CD4-positive, alpha-beta T cell treated with Interleukin-1 beta for 1 hour (primary cell): Measurements from ENCODE around the gene LMO1.

Experiments used
- DNase-seq, 2 donors: peaks; one replicate each; pipeline ENCODE4 v3.0.0-alpha.2; 2020 to 2022

Gene LMO1

DNA sequence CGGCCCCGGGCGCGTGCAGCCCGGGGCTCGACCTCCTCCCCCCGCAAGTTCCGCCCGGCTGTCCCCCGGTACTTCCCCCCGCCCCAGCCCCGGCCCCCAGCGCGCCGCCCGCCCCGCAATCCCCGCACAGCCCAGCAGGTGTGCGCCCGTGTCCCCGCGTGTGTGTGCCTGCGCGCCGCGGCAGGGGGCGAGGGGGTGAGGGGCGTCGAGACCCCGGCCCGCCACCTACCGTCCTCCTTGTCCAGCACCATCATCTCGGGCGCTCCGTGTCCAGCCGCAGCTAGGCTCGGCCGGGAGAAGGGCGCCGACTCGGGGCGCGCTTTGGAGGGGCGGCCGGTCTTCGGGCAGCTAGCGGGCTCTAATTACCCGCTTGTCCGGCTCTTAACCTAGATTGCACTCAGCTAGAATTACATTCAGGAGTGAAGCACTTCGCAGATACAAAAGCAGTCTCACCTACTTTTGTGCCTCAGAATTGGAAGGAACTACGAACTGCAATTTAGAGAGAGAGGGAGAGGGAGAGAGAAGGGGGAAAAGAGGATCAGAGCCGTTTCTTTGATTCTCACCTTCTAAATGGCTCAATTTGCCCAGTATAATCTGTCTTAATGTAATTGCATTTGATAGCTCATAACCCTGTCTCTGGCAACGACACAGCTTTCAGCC lies 439 bp downstream of the LMO1 start:
- DNase-seq, result no peak

- DNase-seq, result no peak
Measured at GRCh38 chr11:8262552-8263108, 1.0 kb downstream of the LMO1 start.

DNA sequence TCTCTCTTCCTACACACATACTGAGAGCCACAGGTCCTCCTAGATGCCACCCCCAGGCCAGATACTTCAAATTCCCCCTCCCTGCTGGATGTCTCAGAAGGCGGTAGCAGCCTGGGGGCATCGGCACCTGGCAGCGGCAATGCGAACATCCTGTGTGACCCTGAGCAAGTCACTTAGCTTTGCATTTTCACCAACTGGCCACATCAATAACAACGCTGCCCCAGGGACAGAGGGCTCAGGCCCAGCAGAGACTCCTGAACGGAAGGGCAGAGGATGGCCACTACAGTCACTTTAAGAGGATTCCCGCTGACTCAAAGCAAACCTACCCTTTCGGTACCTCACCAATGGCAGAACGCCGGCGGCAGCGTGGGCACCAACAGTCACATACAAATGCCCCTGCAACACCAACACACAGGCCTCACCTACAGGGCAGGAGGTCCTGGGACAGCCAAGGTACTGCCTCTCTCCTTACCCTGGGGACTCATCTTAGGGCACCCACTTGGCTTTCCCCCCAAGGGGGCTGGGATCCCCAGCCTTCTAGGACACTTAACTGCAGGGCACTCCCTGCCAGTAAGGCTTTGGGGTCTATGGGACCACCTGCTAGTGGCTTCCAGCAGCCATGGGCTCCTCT lies 1.6 kb downstream of the LMO1 start:
- no peak for DNase-seq

DNA sequence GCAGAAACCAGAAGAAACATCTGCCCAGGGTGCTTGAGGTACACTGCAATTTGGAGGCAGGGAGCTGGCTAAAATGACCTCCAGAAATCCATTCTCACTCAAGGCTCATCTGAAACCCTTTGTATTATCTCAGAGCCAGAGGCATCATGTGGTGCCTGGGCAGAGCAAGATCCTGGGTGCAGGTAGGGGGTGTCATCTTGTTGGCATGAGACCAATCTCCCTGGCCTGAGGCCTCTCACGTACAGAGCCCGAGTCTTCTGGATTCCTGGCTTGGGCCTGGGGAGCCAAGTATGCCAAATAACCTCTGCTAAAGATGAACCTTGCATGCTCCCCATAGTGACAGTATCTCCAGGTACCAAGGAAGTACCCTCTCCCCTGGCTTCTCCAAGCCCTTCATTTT lies 2.4 kb downstream of the LMO1 start:
- no peak for DNase-seq

GRCh38 chr11:8260202-8260966 lies 3.3 kb downstream of the LMO1 start:
- no peak for DNase-seq

- DNase-seq, result no peak
Measured at GRCh38 chr11:8259306-8259959, 4.2 kb downstream of the LMO1 start.

DNA sequence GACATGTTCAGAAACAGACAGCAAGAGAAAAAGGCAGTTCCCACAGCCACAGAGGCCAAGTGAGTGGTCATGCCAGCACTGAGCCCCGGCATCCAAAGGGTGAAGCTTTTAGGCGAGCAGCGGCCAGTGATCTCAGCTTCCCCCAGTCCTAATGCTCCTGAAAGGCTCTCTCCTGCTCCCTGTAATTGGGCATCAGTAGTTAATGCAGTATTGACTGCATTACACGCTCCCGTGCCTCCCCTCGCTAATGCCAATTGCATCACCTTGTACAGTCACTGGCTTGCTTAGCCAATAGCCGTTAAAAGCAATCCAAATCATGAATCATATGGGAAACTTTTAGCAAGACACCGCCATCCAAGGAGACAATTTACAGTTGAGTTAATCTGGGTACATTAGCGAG lies 4.9 kb downstream of the LMO1 start:
- DNase-seq, result no peak

DNA sequence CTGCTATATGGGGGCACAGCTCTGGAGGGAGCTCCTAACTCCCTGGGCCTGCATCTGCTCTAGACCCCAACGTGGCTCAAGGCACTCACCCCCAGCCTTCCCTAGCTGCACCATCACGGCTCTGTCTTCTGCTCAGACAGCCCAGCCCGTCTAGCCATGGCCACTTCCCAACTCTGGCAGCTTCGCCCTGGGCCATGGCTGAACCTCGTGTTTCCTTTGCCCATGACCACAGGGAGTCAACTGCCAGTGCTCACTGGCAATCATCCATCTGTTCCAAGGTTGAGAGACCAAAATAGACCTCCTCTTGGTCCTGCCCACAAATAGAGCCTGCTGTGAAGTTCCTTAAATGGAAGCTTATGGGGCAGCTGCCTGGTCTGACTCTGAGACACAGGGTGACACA lies 5.4 kb downstream of the LMO1 start:
- DNase-seq, result no peak

- no peak for DNase-seq
Measured at GRCh38 chr11:8257003-8257664, 6.5 kb downstream of the LMO1 start.

DNA sequence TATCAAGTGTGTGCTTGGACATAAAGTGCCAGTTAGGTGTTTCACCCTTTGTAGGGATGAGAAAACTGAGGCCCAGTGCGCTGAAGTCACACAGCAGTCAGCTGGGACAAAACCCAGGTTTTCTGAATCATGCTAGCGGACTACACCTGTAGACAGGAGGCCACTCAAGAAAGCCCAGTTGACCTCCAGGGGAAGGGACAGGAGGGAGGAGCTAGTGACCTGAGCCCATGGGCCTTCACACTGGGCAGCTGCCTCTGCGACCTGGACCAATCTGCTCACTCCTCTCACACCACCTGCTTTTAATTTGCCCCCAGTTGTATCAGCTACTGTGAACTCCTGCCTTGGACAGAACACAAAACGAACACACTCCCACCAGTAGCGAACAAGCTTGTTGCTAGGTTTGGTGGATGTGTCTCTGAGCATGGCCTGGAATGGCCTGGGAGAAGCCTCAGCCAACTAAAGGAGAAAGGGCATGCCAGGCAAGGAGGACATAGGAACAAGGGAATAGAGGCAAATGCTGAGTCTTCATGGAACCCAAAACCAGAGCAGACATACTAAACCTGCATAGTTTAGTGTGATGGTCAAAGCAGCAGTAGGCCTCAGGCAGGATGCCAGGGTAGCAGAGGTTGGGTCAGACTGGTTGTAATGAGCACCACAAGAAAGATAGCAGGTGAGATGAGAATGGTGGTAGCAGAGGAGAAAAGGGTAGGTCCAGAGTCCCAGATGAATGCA lies 7.2 kb downstream of the LMO1 start:
- DNase-seq, result no peak

DNA sequence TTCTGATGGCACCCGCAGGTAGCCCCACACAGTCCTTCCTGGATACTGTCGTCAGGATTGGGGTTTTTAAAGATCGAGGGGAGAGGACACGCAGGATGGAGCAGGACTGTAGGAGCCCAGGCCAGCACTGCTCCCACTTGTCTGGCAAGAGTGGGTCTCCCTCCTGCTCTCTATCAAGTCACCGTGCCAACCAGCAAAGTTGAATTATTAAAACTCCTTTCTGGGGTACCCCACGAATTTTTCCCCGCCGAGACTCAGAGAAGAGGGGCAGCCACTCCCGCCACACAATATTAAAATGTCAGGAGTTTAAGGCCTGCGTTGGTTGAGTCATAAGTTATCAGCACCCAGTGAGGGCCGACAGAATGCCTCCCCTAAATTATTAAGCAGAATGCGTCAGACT lies 10.1 kb downstream of the LMO1 start:
- DNase-seq, result no peak

DNA sequence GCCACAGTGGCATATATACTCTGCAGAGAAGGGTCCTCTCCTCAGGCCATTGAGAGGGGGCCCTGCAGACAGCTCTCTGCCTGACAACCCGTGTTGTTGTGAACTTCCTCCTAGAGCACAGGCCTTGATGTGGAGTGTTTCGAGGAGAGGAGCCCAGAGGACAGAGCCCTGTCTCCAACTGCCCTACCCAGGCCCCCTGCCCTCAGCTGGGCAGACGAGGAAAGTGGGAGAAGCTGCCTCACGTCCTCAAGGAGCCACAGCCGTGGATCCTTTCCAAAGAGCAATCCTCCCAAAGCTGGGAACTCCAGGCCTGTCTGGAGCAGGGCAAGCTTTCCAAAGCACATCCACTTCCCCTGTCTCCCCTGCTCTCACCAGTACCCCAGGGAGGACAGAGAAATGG lies 10.7 kb downstream of the LMO1 start:
- no peak for DNase-seq

DNA sequence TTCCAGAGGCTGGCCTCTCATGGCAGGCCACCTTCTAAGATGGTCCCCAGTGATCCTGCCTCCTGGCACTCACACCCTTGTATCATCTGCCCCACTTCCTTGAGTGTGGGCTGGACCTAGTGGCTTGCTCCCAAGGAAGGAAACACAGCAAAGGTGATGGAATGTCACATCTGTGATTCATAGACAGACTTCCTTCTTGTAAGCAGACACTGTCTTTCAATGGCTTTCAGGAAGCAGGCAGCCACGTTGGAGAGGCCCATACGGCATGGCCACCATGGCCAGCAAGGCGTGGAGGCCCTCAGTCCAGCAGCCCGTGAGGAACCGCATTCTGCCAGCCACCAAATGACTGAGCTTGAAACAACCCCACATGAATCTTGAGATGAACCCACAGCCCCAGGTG lies 11.3 kb downstream of the LMO1 start:
- DNase-seq, result no peak

DNA sequence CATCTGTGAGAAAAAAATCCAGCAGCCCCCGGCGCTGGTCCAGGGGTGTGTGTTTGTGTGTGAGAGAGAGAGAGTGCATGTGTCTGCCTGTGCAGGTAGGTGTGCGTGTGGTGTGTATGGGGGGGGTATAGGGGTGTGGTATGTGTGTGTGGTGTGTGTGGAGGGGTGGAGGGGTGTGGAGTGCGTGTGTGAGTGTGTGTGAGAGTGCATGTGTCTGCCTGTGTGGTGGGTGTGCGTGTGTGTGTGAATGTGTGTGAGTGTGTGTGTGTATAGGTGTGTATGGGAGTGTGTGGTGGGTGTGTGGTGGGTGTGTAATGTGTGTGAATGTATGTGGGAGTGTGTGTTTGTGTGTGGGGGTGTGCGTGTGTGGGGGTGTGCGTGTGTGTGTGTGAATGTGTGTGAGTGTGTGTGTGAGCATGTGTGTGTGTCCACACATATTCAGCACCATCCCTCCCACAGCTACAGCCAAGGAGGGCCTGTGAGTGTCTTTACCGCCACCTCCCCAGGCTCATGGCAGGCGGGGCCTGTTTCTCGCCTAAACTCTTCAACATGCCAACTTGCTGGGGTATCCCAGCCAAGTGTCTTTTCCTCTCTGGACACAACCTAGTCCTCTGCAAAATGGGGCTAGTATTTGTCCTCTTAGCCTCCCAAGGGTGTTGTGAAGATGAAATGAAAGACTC lies 11.9 kb downstream of the LMO1 start:
- no peak for DNase-seq

GRCh38 chr11:8250981-8251615 lies 12.6 kb downstream of the LMO1 start:
- no peak for DNase-seq

- no peak for DNase-seq
Measured at GRCh38 chr11:8250434-8250833, 13.2 kb downstream of the LMO1 start.

DNA sequence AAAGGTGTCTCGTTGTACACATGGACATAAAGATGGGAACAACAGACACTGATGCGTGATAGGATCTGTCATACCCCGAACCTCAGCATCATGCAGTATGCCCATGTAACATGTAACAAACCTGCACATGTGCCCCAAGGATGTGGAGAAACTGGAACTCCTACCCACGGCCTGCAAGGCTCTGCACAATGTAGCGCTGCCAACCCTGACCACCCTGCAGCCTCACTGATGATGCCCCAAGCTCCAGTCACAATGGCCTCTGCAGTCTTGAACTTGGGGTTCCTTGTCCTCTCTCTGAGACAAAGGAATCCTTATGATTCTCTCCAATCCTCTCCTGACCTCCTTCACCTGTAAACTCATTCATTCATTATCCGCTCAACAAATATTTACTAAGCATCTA lies 14.2 kb downstream of the LMO1 start:
- DNase-seq, result no peak

DNA sequence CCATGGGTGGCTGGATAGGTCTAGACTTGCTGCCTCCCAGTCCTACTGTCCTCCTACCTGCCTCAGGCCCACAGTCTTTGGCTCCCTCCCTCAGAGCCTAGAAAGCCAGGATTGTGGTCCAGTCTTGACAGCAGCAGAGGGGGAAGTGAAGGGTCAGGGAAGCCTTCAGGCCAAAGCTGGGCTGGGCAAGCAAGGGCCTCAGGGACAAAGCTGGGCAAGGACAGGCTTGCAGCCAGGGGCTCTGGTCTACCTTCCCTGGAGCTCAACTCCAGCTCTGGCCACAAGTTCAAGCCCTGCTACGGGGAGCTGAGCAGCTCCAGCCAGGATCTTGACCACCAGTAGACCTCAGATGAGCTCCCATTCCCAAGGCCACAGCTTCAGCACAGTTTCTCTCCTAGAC lies 14.9 kb downstream of the LMO1 start:
- DNase-seq, result no peak

DNA sequence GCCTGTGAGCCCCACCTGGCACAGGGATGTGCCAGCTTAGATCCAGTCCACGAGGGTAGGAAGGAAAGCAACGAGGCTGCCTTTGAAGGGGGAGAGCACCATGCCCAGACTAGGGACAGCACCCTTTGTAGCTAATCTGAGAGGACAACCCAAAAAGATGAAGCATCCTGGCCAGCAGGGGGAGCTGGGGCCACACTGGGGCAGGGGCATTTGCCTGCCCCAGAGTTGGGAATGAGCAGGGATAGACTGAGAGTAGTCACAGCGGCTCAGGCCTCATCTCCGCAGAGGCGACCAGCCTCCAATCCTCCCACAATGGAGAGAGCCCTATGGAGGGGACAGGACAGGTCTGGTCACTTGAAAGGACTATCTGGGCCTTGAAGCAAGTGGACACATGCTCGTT lies 16.4 kb downstream of the LMO1 start:
- DNase-seq, result peak in 1 of 2 donors; percentile 8

DNA sequence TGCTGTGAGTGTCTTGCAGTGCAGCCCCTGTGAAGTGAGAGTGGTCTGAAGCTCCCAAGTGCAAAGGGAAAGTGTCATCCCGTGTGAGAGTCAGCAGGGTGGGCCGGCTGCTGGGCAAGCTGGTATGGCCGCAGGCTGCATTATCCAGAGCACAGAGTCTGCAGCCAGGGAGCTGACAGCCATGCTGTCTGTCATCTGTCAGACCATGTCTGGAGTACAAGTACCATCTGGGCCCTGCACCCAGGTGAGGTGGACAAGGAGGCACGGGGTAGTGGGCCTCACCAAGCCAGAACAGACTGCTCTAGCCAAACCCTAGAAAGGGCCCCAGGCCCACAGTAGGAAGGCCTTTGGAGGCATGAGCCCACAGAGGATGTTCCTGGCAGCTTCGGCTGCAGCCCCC lies 20.2 kb downstream of the LMO1 start:
- no peak for DNase-seq
